Measurements from ENCODE around the gene NEAT1.
"Not testable (repeated sequence)": the region's sequence is repeated elsewhere in the genome, so short reads cannot be mapped to it uniquely, and the experiment has no call there.

NEAT1 gene

DNA sequence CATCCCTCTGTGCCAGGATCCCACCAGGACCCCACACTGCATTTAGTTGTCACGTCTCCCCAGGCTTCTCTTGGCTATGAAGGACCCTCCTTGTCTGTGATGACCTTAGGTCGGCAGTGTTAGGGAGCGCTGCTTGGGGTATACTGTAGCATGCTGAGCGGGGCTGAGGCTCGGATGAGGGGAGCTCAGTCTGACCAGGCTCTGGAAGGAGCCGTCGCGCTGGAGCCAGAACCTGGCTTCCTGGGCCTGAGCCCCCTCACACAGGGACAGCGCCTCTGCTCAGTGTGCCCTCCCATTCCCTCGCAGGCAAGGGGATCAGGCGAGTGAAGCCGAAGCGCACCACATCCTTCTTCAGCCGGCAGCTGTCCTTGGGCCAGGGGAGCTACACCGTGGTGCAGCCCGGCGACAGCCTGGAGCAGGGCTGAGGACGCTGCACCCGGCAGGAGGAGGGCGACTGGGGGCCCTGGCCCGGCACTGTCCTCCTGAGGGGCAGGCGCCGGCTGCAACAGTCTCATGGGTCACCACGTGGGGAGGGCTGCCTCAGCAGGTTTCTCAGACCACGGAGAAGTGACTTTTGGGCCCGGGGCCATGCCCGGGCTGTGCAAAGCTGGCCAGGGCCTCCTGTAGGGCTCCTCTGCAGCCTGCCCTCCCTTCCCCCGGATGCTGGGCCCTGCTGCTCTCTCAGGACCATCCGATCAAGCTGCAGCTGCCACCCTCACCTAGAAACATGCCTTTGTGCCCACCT is 11.5 kb upstream of the NEAT1 start:
- Histone ChIP-seq H3K9me3 (ENCODE audit: insufficient read depth, low read length) (no peaks in the 10 kb centered on the region), H3K4me1 (ENCODE audit: insufficient read depth, insufficient read length) (peaks cover 8% of the 10 kb centered on the region), H3K27me3 (ENCODE audit: insufficient read depth, insufficient read length) (no peaks in the 10 kb centered on the region), H3K4me3 (ENCODE audit: insufficient read length, low read depth) (no peak overlapping the region), H3K36me3 (ENCODE audit: insufficient read depth, insufficient read length, low read length) (peaks cover 50% of the 10 kb centered on the region), H3K9ac (ENCODE audit: insufficient read length, low read depth) (no peak overlapping the region)
- TF ChIP-seq ZNF274 (IDR thresholded peaks at IDR 0.05; ENCODE audit: low read depth, low read length) (no peak), SUZ12 (IDR thresholded peaks at IDR 0.05; ENCODE audit: extremely low read depth, insufficient read depth, insufficient read length) (no peak), YY1 (IDR thresholded peaks at IDR 0.05; ENCODE audit: insufficient read depth, insufficient read length) (no peak)
- DNase-seq (ENCODE audit: low read depth, low spot score) = no peak

GRCh38 chr11:65411681-65412070 is 10.9 kb upstream of the NEAT1 start:
- no peak overlapping the region for H3K9ac ChIP-seq (ENCODE audit: insufficient read length, low read depth)
- H3K4me3 ChIP-seq (ENCODE audit: insufficient read length, low read depth) = no peak overlapping the region
- DNase-seq (ENCODE audit: low read depth, low spot score) = no peak
- H3K9me3 ChIP-seq (ENCODE audit: insufficient read depth, low read length) = no peaks in the 10 kb centered on the region
- peaks cover 50% of the 10 kb centered on the region for H3K36me3 ChIP-seq (ENCODE audit: insufficient read depth, insufficient read length, low read length)
- TF ChIP-seq ZNF274 (IDR thresholded peaks at IDR 0.05; ENCODE audit: low read depth, low read length) (no peak), YY1 (IDR thresholded peaks at IDR 0.05; ENCODE audit: insufficient read depth, insufficient read length) (no peak), SUZ12 (IDR thresholded peaks at IDR 0.05; ENCODE audit: extremely low read depth, insufficient read depth, insufficient read length) (no peak)
- H3K4me1 ChIP-seq (ENCODE audit: insufficient read depth, insufficient read length) = peaks cover 12% of the 10 kb centered on the region
- no peaks in the 10 kb centered on the region for H3K27me3 ChIP-seq (ENCODE audit: insufficient read depth, insufficient read length)

DNA sequence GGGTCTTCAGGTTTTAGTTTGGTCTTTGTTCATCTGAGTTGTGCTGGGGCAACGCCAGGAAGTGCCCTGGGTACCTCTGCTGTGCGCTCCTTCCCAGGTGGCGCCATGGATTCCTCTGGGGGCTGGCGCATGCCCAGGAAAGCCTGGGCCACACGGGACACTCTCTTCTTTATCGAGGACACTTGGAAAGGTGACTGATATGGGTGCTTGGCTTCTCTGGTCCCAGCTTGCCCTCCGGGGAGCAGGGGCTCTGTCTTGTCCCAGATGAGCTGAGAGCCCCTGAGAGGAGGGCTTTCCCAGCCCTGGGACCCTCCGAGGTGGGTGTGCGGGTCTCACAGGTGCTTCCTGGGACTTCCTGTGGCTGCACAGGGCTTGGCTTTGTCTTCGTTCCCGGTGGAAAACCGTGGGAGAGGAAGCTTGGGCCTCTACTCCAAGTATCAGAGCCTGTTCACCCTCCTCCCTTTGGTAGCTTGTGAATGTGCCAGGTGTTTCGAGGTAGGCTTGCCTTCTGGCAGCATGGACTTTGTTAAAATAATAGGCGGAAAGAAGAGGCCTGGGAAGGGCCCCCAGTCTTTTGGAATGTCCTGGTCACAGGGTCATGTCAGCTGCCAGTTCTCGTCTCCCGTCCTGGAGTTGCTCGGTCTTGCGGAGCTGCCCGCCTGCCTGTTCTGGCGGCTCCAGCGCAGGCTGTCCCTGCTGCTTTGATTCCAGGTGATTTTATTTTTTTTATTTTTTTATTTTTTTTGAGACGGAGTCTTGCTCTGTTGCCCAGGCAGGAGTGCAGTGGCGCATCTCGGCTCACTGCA is 10.1 kb upstream of the NEAT1 start:
- H3K4me1 ChIP-seq (ENCODE audit: insufficient read depth, insufficient read length) = peaks cover 20% of the 10 kb centered on the region
- no peak for DNase-seq (ENCODE audit: low read depth, low spot score)
- no peak overlapping the region for H3K9ac ChIP-seq (ENCODE audit: insufficient read length, low read depth)
- no peaks in the 10 kb centered on the region for H3K27me3 ChIP-seq (ENCODE audit: insufficient read depth, insufficient read length)
- H3K9me3 ChIP-seq (ENCODE audit: insufficient read depth, low read length) = no peaks in the 10 kb centered on the region
- H3K4me3 ChIP-seq (ENCODE audit: insufficient read length, low read depth) = no peak overlapping the region
- peaks cover 50% of the 10 kb centered on the region for H3K36me3 ChIP-seq (ENCODE audit: insufficient read depth, insufficient read length, low read length)
- TF ChIP-seq ZNF274 (IDR thresholded peaks at IDR 0.05; ENCODE audit: low read depth, low read length) (no peak), SUZ12 (IDR thresholded peaks at IDR 0.05; ENCODE audit: extremely low read depth, insufficient read depth, insufficient read length) (no peak), YY1 (IDR thresholded peaks at IDR 0.05; ENCODE audit: insufficient read depth, insufficient read length) (no peak)

DNA sequence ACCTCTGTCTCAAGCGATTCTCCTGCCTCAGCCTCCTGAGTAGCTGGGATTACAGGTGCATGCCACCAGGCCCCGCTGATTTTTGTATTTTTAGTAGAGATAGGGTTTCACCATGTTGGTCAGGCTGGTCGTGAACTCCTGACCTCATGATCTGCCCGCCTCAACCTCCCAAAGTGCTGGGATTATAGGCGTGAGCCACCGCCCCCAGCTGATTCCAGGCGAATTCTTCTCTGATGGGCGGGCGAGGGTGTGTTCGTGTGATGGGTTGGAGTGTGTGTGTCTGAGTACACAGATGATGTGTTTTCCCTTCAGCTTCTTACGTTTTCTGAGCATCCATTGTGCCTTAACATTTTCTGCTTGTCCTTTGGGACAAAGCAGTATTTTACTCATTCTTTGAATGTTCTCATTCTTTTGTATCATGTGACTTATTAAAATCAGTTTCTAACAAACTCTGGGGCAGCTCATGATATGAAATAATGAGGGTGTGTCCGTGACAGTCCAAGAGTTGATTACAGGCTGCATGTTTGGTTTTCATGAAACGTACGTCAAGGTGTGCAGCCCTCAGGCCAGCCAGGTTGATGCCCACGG is 9.4 kb upstream of the NEAT1 start:
- H3K27me3 ChIP-seq (ENCODE audit: insufficient read depth, insufficient read length); H3K4me3 ChIP-seq (ENCODE audit: insufficient read length, low read depth); DNase-seq (ENCODE audit: low read depth, low spot score); H3K9me3 ChIP-seq (ENCODE audit: insufficient read depth, low read length); H3K9ac ChIP-seq (ENCODE audit: insufficient read length, low read depth): not testable (repeated sequence)
- H3K4me1 ChIP-seq (ENCODE audit: insufficient read depth, insufficient read length) = peaks cover 26% of the 10 kb centered on the region
- peaks cover 50% of the 10 kb centered on the region for H3K36me3 ChIP-seq (ENCODE audit: insufficient read depth, insufficient read length, low read length)

GRCh38 chr11:65414776-65415498 is 7.7 kb upstream of the NEAT1 start:
- H3K9me3 ChIP-seq (ENCODE audit: insufficient read depth, low read length) = no peaks in the 10 kb centered on the region
- peaks cover 34% of the 10 kb centered on the region for H3K4me1 ChIP-seq (ENCODE audit: insufficient read depth, insufficient read length)
- peaks cover 32% of the 10 kb centered on the region for H3K36me3 ChIP-seq (ENCODE audit: insufficient read depth, insufficient read length, low read length)
- no peaks in the 10 kb centered on the region for H3K27me3 ChIP-seq (ENCODE audit: insufficient read depth, insufficient read length)
- H3K4me3 ChIP-seq (ENCODE audit: insufficient read length, low read depth) = no peak overlapping the region
- TF ChIP-seq ZNF274 (IDR thresholded peaks at IDR 0.05; ENCODE audit: low read depth, low read length) (no peak), SUZ12 (IDR thresholded peaks at IDR 0.05; ENCODE audit: extremely low read depth, insufficient read depth, insufficient read length) (no peak), YY1 (IDR thresholded peaks at IDR 0.05; ENCODE audit: insufficient read depth, insufficient read length) (no peak)
- H3K9ac ChIP-seq (ENCODE audit: insufficient read length, low read depth) = peak overlapping the region; percentile 68
- no peak for DNase-seq (ENCODE audit: low read depth, low spot score)

GRCh38 chr11:65415499-65416340 is 6.9 kb upstream of the NEAT1 start:
- no peak for DNase-seq (ENCODE audit: low read depth, low spot score)

More at GRCh38 chr11:65415499-65416340, 6.9 kb upstream of the NEAT1 start:
- TF ChIP-seq SUZ12 (IDR thresholded peaks at IDR 0.05; ENCODE audit: extremely low read depth, insufficient read depth, insufficient read length) = no peak
- TF ChIP-seq ZNF274 (IDR thresholded peaks at IDR 0.05; ENCODE audit: low read depth, low read length) = no peak
- TF ChIP-seq YY1 (IDR thresholded peaks at IDR 0.05; ENCODE audit: insufficient read depth, insufficient read length) = no peak
- H3K9ac ChIP-seq (ENCODE audit: insufficient read length, low read depth) = peak overlapping the region; percentile 81
- no peaks in the 10 kb centered on the region for H3K27me3 ChIP-seq (ENCODE audit: insufficient read depth, insufficient read length)
- peaks cover 29% of the 10 kb centered on the region for H3K36me3 ChIP-seq (ENCODE audit: insufficient read depth, insufficient read length, low read length)
- no peak overlapping the region for H3K4me3 ChIP-seq (ENCODE audit: insufficient read length, low read depth)
- no peaks in the 10 kb centered on the region for H3K9me3 ChIP-seq (ENCODE audit: insufficient read depth, low read length)
- peaks cover 34% of the 10 kb centered on the region for H3K4me1 ChIP-seq (ENCODE audit: insufficient read depth, insufficient read length)
